Mesendoderm (in vitro differentiated cells): ENCODE results near the gene HLTF.
A peak's percentile ranks its signal among the peaks of the same experiment; 100 is the strongest.

Source experiments
- DNase-seq: peaks from one replicate; pipeline ENCODE4 v3.0.0; 2013
- H2AK5ac ChIP-seq: 2 replicates; pipeline ENCODE4 v1.6.1; 2013; ENCODE audit warnings: low read length, inconsistent platforms
- H2BK120ac ChIP-seq: 2 replicates; pipeline ENCODE4 v1.6.1; 2013; ENCODE audit warnings: low read depth, mild to moderate bottlenecking, low read length, moderate library complexity, mixed read lengths
- H2BK15ac ChIP-seq: replicated peaks from 2 replicates; pipeline ENCODE4 v1.6.1; 2013; ENCODE audit warnings: low read depth, mild to moderate bottlenecking, moderate library complexity
- H2BK5ac ChIP-seq: 2 replicates; pipeline ENCODE4 v1.6.1; 2013; ENCODE audit warnings: low read length, inconsistent platforms
- H3K18ac ChIP-seq: 2 replicates; pipeline ENCODE4 v1.6.1; 2013; ENCODE audit warnings: mild to moderate bottlenecking, low read length, mixed read lengths
- H3K23ac ChIP-seq: one replicate; pipeline ENCODE4 v1.6.1; 2013; ENCODE audit warnings: low read length
- H3K27ac ChIP-seq: 2 replicates; pipeline ENCODE4 v1.5.1; 2013; ENCODE audit warnings: low read depth, mild to moderate bottlenecking, inconsistent platforms, low read length, moderate library complexity
- H3K27me3 ChIP-seq: 2 replicates; pipeline ENCODE4 v1.6.1; 2013; ENCODE audit warnings: low read length, control low read depth, mild to moderate bottlenecking, inconsistent platforms; ENCODE audit not compliant: insufficient read depth, poor library complexity
- H3K36me3 ChIP-seq: 2 replicates; pipeline ENCODE4 v1.6.1; 2013; ENCODE audit warnings: low read length, inconsistent platforms; ENCODE audit not compliant: control insufficient read depth, insufficient read depth
- H3K4ac ChIP-seq: one replicate; pipeline ENCODE4 v1.6.1; 2013; ENCODE audit warnings: low read depth, mild to moderate bottlenecking, low read length, moderate library complexity
- H3K4me1 ChIP-seq: 2 replicates; pipeline ENCODE4 v1.6.1; 2013; ENCODE audit warnings: low read depth, low read length, inconsistent platforms; ENCODE audit not compliant: control insufficient read depth
- H3K4me2 ChIP-seq: 2 replicates; pipeline ENCODE4 v1.6.1; 2013; ENCODE audit warnings: low read length
- H3K4me3 ChIP-seq: 2 replicates; pipeline ENCODE4 v1.5.1; 2013; ENCODE audit warnings: mild to moderate bottlenecking, low read length
- H3K56ac ChIP-seq: one replicate; pipeline ENCODE4 v1.6.1; 2013; ENCODE audit warnings: low read length
- H3K79me1 ChIP-seq: 2 replicates; pipeline ENCODE4 v1.6.1; 2013; ENCODE audit warnings: low read length, inconsistent platforms
- H3K79me2 ChIP-seq: 2 replicates; pipeline ENCODE4 v1.6.1; 2013; ENCODE audit warnings: mild to moderate bottlenecking, low read length; ENCODE audit not compliant: control insufficient read depth, insufficient read depth
- H3K9ac ChIP-seq: 2 replicates; pipeline ENCODE4 v1.6.1; 2013; ENCODE audit warnings: low read length, inconsistent platforms
- H4K5ac ChIP-seq: one replicate; pipeline ENCODE4 v1.6.1; 2013; ENCODE audit warnings: low read length
- H4K8ac ChIP-seq: one replicate; pipeline ENCODE4 v1.6.1; 2013; ENCODE audit warnings: low read depth, mild to moderate bottlenecking, control low read depth, low read length, moderate library complexity
- WGBS: extraction: QIAGEN DNeasy Blood & Tissue Kit; methylation state at CpG from one replicate; pipeline ENCODE4 v1.1.7; 2013; ENCODE audit warnings: low lambda C conversion rate, missing lambda C conversion rate; ENCODE audit not compliant: insufficient coverage; ENCODE audit errors: extremely low coverage; 5-methylcytosine and 5-hydroxymethylcytosine counted together

The HLTF gene

GRCh38 chr3:149038322-149038721, 48.0 kb downstream of the HLTF start:
- H3K4me1 ChIP-seq = no peaks in the 10 kb centered on the region
- no peak overlapping the region for H3K4me2 ChIP-seq
- no peak overlapping the region for H3K18ac ChIP-seq
- H3K56ac ChIP-seq = no peak overlapping the region
- H4K8ac ChIP-seq = no peak overlapping the region
- no peak overlapping the region for H2BK120ac ChIP-seq
- DNase-seq = no peak
- H3K9ac ChIP-seq = no peak overlapping the region
- no peaks in the 10 kb centered on the region for H3K79me1 ChIP-seq
- H3K4me3 ChIP-seq = no peak overlapping the region
- H3K27ac ChIP-seq = no peak overlapping the region
- H3K79me2 ChIP-seq = no peaks in the 10 kb centered on the region
- H2AK5ac ChIP-seq = no peak overlapping the region
- WGBS = no CpG with 5 or more reads among the region's 2 CpGs
- no peak overlapping the region for H3K23ac ChIP-seq
- no peak overlapping the region for H2BK5ac ChIP-seq
- H3K36me3 ChIP-seq = peaks cover 5% of the 10 kb centered on the region
- H3K4ac ChIP-seq = no peak overlapping the region
- no peak overlapping the region for H4K5ac ChIP-seq
- no peak overlapping the region for H2BK15ac ChIP-seq
- no peaks in the 10 kb centered on the region for H3K27me3 ChIP-seq

DNA sequence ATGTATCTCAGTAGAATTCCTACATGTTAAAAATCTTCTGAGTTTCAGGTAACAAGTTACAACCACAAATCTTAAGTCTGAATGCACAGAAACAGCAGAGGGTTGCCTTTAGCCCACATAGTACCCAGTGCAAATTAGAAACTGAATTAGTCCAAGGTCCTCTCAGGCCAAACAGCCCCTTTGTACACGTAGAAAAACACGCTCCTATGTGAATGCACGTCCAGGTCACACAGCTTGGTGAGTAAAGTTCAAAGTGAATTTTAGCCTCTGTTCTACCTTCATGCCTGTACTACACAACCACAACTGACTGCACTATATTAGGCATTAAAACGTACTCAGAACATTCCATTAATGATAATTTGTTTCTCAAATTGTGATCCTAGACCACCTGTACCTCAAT, 48.6 kb downstream of the HLTF start:
- no CpG with 5 or more reads among the region's 4 CpGs for WGBS
- no peak overlapping the region for H3K9ac ChIP-seq
- H3K79me1 ChIP-seq = no peaks in the 10 kb centered on the region
- H4K8ac ChIP-seq = no peak overlapping the region
- no peaks in the 10 kb centered on the region for H3K27me3 ChIP-seq
- H3K27ac ChIP-seq = no peak overlapping the region
- no peak overlapping the region for H3K4me3 ChIP-seq
- no peak overlapping the region for H3K18ac ChIP-seq
- no peak overlapping the region for H2BK15ac ChIP-seq
- no peak overlapping the region for H3K4ac ChIP-seq
- H2BK120ac ChIP-seq = no peak overlapping the region
- no peak overlapping the region for H4K5ac ChIP-seq
- DNase-seq = no peak
- no peak overlapping the region for H3K56ac ChIP-seq
- H2BK5ac ChIP-seq = no peak overlapping the region
- no peak overlapping the region for H3K23ac ChIP-seq
- no peaks in the 10 kb centered on the region for H3K79me2 ChIP-seq
- H2AK5ac ChIP-seq = no peak overlapping the region
- no peaks in the 10 kb centered on the region for H3K4me1 ChIP-seq
- no peak overlapping the region for H3K4me2 ChIP-seq
- peaks cover 5% of the 10 kb centered on the region for H3K36me3 ChIP-seq

DNA sequence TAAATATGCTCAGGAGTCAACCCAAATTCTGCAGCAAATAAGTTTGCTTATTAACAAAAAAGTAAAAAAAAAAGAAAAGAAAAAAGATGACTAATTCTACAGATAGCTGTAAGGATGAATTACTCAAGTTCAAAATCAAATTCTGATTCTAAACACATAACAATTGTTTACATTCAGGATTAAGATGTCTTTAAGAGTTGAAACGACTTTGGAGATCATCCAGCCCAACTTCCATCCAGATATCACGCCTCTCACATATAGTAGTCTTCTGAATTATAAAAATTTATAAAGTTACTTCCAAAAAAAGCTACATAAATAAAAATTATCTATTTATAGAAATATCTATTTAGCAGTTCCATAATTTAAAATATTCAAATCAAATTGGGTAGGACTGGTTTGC, 55.2 kb downstream of the HLTF start:
- Histone ChIP-seq H4K8ac (no peak overlapping the region), H3K9ac (no peak overlapping the region), H3K23ac (no peak overlapping the region), H2AK5ac (no peak overlapping the region), H3K36me3 (no peaks in the 10 kb centered on the region), H3K79me1 (no peaks in the 10 kb centered on the region), H3K56ac (no peak overlapping the region), H3K27ac (no peak overlapping the region), H2BK5ac (no peak overlapping the region), H2BK120ac (no peak overlapping the region), H3K27me3 (no peaks in the 10 kb centered on the region), H3K4me3 (no peak overlapping the region), H3K79me2 (no peaks in the 10 kb centered on the region), H2BK15ac (no peak overlapping the region), H3K4me2 (no peak overlapping the region), H4K5ac (no peak overlapping the region), H3K4ac (no peak overlapping the region), H3K4me1 (no peaks in the 10 kb centered on the region), H3K18ac (no peak overlapping the region)
- DNase-seq = no peak
- no CpG with 5 or more reads among the region's 2 CpGs for WGBS

DNA sequence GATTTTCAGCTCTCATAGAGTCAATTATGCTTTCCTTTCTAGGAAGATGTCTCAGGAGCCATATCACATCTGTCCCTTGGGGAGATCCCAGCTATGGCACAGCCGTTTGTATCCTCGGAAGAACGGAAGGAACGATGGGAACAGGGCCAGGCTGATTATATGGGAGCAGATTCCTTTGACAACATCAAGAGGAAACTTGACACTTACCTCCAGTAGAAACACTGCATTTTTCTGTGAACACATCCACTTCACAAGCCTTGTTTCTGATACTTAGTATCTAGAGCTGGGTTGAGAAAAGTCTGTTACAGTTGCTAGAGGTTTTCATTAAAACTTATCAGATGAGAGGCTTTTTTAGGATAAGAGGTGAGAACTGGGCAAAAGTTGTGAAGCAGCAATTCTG, 59.6 kb downstream of the HLTF start:
- no peak overlapping the region for H3K4me3 ChIP-seq
- H3K4ac ChIP-seq = no peak overlapping the region
- no peak overlapping the region for H2AK5ac ChIP-seq
- no CpG with 5 or more reads among the region's 4 CpGs for WGBS
- no peak overlapping the region for H2BK120ac ChIP-seq
- no peak overlapping the region for H4K8ac ChIP-seq
- H3K36me3 ChIP-seq = no peaks in the 10 kb centered on the region
- H3K18ac ChIP-seq = no peak overlapping the region
- H3K4me1 ChIP-seq = no peaks in the 10 kb centered on the region
- H3K56ac ChIP-seq = no peak overlapping the region
- H3K27me3 ChIP-seq = no peaks in the 10 kb centered on the region
- H3K23ac ChIP-seq = no peak overlapping the region
- H4K5ac ChIP-seq = no peak overlapping the region
- H3K79me2 ChIP-seq = no peaks in the 10 kb centered on the region
- H3K27ac ChIP-seq = no peak overlapping the region
- no peaks in the 10 kb centered on the region for H3K79me1 ChIP-seq
- H3K9ac ChIP-seq = no peak overlapping the region
- no peak overlapping the region for H2BK5ac ChIP-seq
- H3K4me2 ChIP-seq = no peak overlapping the region
- no peak overlapping the region for H2BK15ac ChIP-seq
- DNase-seq = peak; percentile 50

DNA sequence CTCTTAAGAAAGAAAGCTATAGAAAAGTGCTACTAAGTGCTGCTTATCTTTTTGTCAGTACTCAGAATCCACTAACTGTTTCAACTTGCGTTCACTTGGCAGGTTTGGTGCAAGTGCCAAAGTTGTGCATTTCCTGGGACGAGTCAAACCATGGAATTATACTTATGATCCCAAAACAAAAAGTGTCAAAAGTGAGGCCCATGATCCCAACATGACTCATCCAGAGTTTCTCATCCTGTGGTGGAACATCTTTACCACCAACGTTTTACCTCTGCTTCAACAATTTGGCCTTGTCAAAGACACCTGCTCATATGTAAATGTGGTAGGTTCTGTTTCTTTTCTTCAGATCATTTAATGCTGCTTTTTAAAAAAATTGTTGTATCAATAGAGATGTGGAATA, 62.4 kb downstream of the HLTF start:
- Histone ChIP-seq H3K9ac (no peak overlapping the region), H2BK120ac (no peak overlapping the region), H3K18ac (no peak overlapping the region), H2AK5ac (no peak overlapping the region), H4K8ac (no peak overlapping the region), H3K27ac (no peak overlapping the region), H2BK15ac (no peak overlapping the region), H2BK5ac (no peak overlapping the region), H3K79me1 (no peaks in the 10 kb centered on the region), H3K4me3 (no peak overlapping the region), H3K79me2 (no peaks in the 10 kb centered on the region), H3K56ac (no peak overlapping the region), H3K36me3 (no peaks in the 10 kb centered on the region), H3K23ac (no peak overlapping the region), H3K4me2 (no peak overlapping the region), H3K4me1 (peaks cover 2% of the 10 kb centered on the region), H3K4ac (no peak overlapping the region), H3K27me3 (no peaks in the 10 kb centered on the region), H4K5ac (no peak overlapping the region)
- DNase-seq = no peak
- no CpG with 5 or more reads among the region's 3 CpGs for WGBS

DNA sequence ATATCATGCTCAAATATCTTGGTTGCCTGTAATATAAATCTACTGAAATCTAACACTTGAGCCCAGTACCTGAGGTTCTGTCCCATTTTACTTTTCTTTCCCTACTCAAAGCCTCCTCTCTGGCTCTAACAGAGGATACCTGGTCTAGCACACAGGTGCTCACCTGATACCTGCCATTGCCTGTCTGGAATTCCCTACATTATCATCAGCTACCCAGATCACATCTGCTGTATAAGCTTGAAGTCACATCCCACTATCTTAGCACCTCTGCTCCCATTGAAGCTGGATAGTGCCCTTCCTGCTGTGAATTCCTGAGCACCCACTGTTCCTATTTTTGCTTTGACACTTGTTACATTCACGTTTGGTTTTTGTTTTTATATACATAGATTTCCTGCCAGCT, 64.5 kb downstream of the HLTF start:
- H3K79me2 ChIP-seq = no peaks in the 10 kb centered on the region
- H3K9ac ChIP-seq = no peak overlapping the region
- no peak overlapping the region for H2AK5ac ChIP-seq
- H3K56ac ChIP-seq = no peak overlapping the region
- H3K4me3 ChIP-seq = no peak overlapping the region
- no peak overlapping the region for H2BK15ac ChIP-seq
- no peaks in the 10 kb centered on the region for H3K79me1 ChIP-seq
- H2BK5ac ChIP-seq = no peak overlapping the region
- no peak overlapping the region for H2BK120ac ChIP-seq
- H3K36me3 ChIP-seq = no peaks in the 10 kb centered on the region
- H4K5ac ChIP-seq = no peak overlapping the region
- no peaks in the 10 kb centered on the region for H3K27me3 ChIP-seq
- no peak overlapping the region for H4K8ac ChIP-seq
- H3K23ac ChIP-seq = no peak overlapping the region
- no CpG with 5 or more reads among the region's 1 CpG for WGBS
- H3K4me1 ChIP-seq = peaks cover 2% of the 10 kb centered on the region
- H3K27ac ChIP-seq = no peak overlapping the region
- no peak overlapping the region for H3K18ac ChIP-seq
- no peak overlapping the region for H3K4ac ChIP-seq
- peak; percentile 27 for DNase-seq
- H3K4me2 ChIP-seq = no peak overlapping the region
